KMS-11 (cell line): ENCODE results near the gene SRPRA.

Experiments
- H2AFZ ChIP-seq: fragments of 200-600 bp; sonication (generic); 2 replicates; pipeline ENCODE4 v1.6.1; 2016; ENCODE audit warnings: antibody characterized with exemption, mixed run types, low read depth
- H3K27ac ChIP-seq: fragments of 200-600 bp; sonication (generic); 2 replicates; pipeline ENCODE4 v1.6.1; 2016; ENCODE audit warnings: mild to moderate bottlenecking, mixed run types
- H3K27me3 ChIP-seq: fragments of 200-600 bp; sonication (generic); 2 replicates; pipeline ENCODE4 v1.6.1; 2017; ENCODE audit warnings: mild to moderate bottlenecking, low read depth, mixed run types, moderate library complexity; ENCODE audit not compliant: insufficient read depth
- H3K36me3 ChIP-seq: fragments of 200-600 bp; sonication (generic); 2 replicates; pipeline ENCODE4 v1.6.1; 2017; ENCODE audit warnings: mild to moderate bottlenecking, mixed run types; ENCODE audit not compliant: insufficient read depth
- H3K4me1 ChIP-seq: fragments of 200-600 bp; sonication (generic); 2 replicates; pipeline ENCODE4 v1.6.1; 2016; ENCODE audit warnings: mild to moderate bottlenecking, low read depth, mixed run types; ENCODE audit not compliant: poor library complexity, severe bottlenecking
- H3K4me2 ChIP-seq: fragments of 200-600 bp; sonication (generic); 2 replicates; pipeline ENCODE4 v1.7.0; 2016; ENCODE audit warnings: mild to moderate bottlenecking, mixed run types
- H3K4me3 ChIP-seq: fragments of 200-600 bp; sonication (generic); IDR thresholded peaks from 2 replicates; pipeline ENCODE4 v1.6.1; 2017; ENCODE audit warnings: low read depth, low read length, mixed read lengths; ENCODE audit not compliant: insufficient read depth
- H3K79me2 ChIP-seq: fragments of 200-600 bp; sonication (generic); 2 replicates; pipeline ENCODE4 v1.6.1; 2016; ENCODE audit warnings: low read depth, mixed run types; ENCODE audit not compliant: insufficient read depth
- H3K9ac ChIP-seq: fragments of 200-600 bp; sonication (generic); 2 replicates; pipeline ENCODE4 v1.6.1; 2016; ENCODE audit warnings: mild to moderate bottlenecking, mixed run types
- H4K20me1 ChIP-seq: fragments of 200-600 bp; sonication (generic); 2 replicates; pipeline ENCODE4 v1.6.1; 2016; ENCODE audit warnings: mild to moderate bottlenecking, mixed run types; ENCODE audit not compliant: insufficient read depth
- CTCF ChIP-seq: fragments of 200-600 bp; sonication (generic); conservative IDR thresholded peaks from 2 replicates; pipeline ENCODE4 v1.6.1; 2017; ENCODE audit warnings: low read depth, mild to moderate bottlenecking, antibody characterized with exemption, low read length, moderate library complexity, mixed read lengths

Gene SRPRA

GRCh38 chr11:126232683-126233082 is 36.0 kb downstream of the SRPRA start:
- Histone ChIP-seq H3K4me2 (no peak overlapping the region), H3K27me3 (no peaks in the 10 kb centered on the region), H3K4me1 (peaks cover 8% of the 10 kb centered on the region), H2AFZ (no peak overlapping the region), H3K36me3 (peaks cover 5% of the 10 kb centered on the region; the same call in 1 of the 2 replicates), H3K27ac (no peak overlapping the region), H3K4me3 (no peak overlapping the region), H3K79me2 (no peaks in the 10 kb centered on the region), H3K9ac (no peak overlapping the region), H4K20me1 (no peaks in the 10 kb centered on the region)
- no peak for TF ChIP-seq CTCF

- no peak overlapping the region for H2AFZ ChIP-seq
- no peak overlapping the region for H3K27ac ChIP-seq
- TF ChIP-seq CTCF = no peak
- peaks cover 8% of the 10 kb centered on the region for H3K4me1 ChIP-seq
- H4K20me1 ChIP-seq = no peaks in the 10 kb centered on the region
- H3K4me2 ChIP-seq = no peak overlapping the region
- H3K36me3 ChIP-seq = peaks cover 5% of the 10 kb centered on the region; the same call in 1 of the 2 replicates
- H3K27me3 ChIP-seq = no peaks in the 10 kb centered on the region
- H3K79me2 ChIP-seq = no peaks in the 10 kb centered on the region
- H3K4me3 ChIP-seq = no peak overlapping the region
- no peak overlapping the region for H3K9ac ChIP-seq
Measured at GRCh38 chr11:126231725-126232459, 36.8 kb downstream of the SRPRA start.

GRCh38 chr11:126229858-126230540 is 38.7 kb downstream of the SRPRA start:
- peaks cover 8% of the 10 kb centered on the region for H3K4me1 ChIP-seq
- no peaks in the 10 kb centered on the region for H3K79me2 ChIP-seq
- H3K36me3 ChIP-seq = no peaks in the 10 kb centered on the region
- H4K20me1 ChIP-seq = no peaks in the 10 kb centered on the region
- H3K4me3 ChIP-seq = no peak overlapping the region
- H3K27ac ChIP-seq = no peak overlapping the region
- no peak for TF ChIP-seq CTCF
- H3K4me2 ChIP-seq = no peak overlapping the region
- H2AFZ ChIP-seq = no peak overlapping the region
- H3K9ac ChIP-seq = no peak overlapping the region
- H3K27me3 ChIP-seq = no peaks in the 10 kb centered on the region

- Histone ChIP-seq H3K4me2 (no peak overlapping the region), H3K4me1 (peaks cover 8% of the 10 kb centered on the region), H4K20me1 (no peaks in the 10 kb centered on the region), H3K36me3 (no peaks in the 10 kb centered on the region), H3K79me2 (peaks cover 12% of the 10 kb centered on the region; the same call in 1 of the 2 replicates), H2AFZ (no peak overlapping the region), H3K27ac (no peak overlapping the region), H3K9ac (no peak overlapping the region), H3K4me3 (no peak overlapping the region), H3K27me3 (no peaks in the 10 kb centered on the region)
- TF ChIP-seq CTCF = no peak
Measured at GRCh38 chr11:126226334-126227084, 42.2 kb downstream of the SRPRA start.
